GM03348 (cell line): ENCODE measurements around the gene INPP5D.

Experiments
- DNase-seq: peaks from one replicate; pipeline ENCODE4 v3.0.0; 2012; ENCODE audit warnings: low spot score

The INPP5D gene

GRCh38 chr2:233209533-233210171 is 149.5 kb downstream of the INPP5D start:
- DNase-seq = peak; percentile 36

GRCh38 chr2:233210281-233210680 is 150.1 kb downstream of the INPP5D start:
- no peak for DNase-seq

GRCh38 chr2:233210843-233211547 is 150.9 kb downstream of the INPP5D start:
- DNase-seq = peak; percentile 93

- DNase-seq = no peak
Measured at GRCh38 chr2:233211548-233211895, 151.4 kb downstream of the INPP5D start.

GRCh38 chr2:233213011-233213410 is 152.9 kb downstream of the INPP5D start:
- DNase-seq = no peak

GRCh38 chr2:233213975-233214374 is 153.8 kb downstream of the INPP5D start:
- DNase-seq = no peak

GRCh38 chr2:233217892-233218377 is 157.8 kb downstream of the INPP5D start:
- no peak for DNase-seq

- no peak for DNase-seq
Measured at GRCh38 chr2:233218836-233219235, 158.7 kb downstream of the INPP5D start.

GRCh38 chr2:233219848-233220247 is 159.7 kb downstream of the INPP5D start:
- DNase-seq = no peak

GRCh38 chr2:233221378-233222063 is 161.4 kb downstream of the INPP5D start:
- no peak for DNase-seq

GRCh38 chr2:233223059-233223894 is 163.1 kb downstream of the INPP5D start:
- DNase-seq = no peak

- no peak for DNase-seq
Measured at GRCh38 chr2:233225230-233226068, 165.3 kb downstream of the INPP5D start.

- DNase-seq = no peak
Measured at GRCh38 chr2:233226511-233227031, 166.4 kb downstream of the INPP5D start.

- no peak for DNase-seq
Measured at GRCh38 chr2:233227346-233227978, 167.3 kb downstream of the INPP5D start.

- no peak for DNase-seq
Measured at GRCh38 chr2:233228376-233228775, 168.2 kb downstream of the INPP5D start.

- DNase-seq = no peak
Measured at GRCh38 chr2:233233618-233234230, 173.6 kb downstream of the INPP5D start.

- no peak for DNase-seq
Measured at GRCh38 chr2:233234264-233234663, 174.1 kb downstream of the INPP5D start.

GRCh38 chr2:233234996-233235395 is 174.9 kb downstream of the INPP5D start:
- DNase-seq = no peak

- no peak for DNase-seq
Measured at GRCh38 chr2:233235977-233236376, 175.8 kb downstream of the INPP5D start.
